Panc1 (cell line): ENCODE results near the gene LCE6A. TPM values are rescaled to one million over a fixed set of nuclear protein-coding genes. Genes with fewer than 3 reads are reported as not detected.

Experiments used
- ATAC-seq: fragments of 200-7000 bp; cut with Tn5 transposase; 2 replicates; pipeline ENCODE4 v1.9.1; 2020; ENCODE audit warnings: mild to moderate bottlenecking, moderate library complexity
- BruUV-seq: library from RNA; stranded (reverse); fragments of 400-500 nt; replicated peaks from 2 replicates; lab custom pipeline; 2021; lab: Mats Ljungman, UMichigan
- CTCF ChIA-PET: fragments of 300-600 bp; sonication (Branson Sonifier 250); formaldehyde crosslinking; loops from one replicate; lab custom pipeline; 2022; ENCODE audit warnings: antibody characterized with exemption; lab: Charles Lee
- POLR2A ChIA-PET: fragments of 300-600 bp; sonication (Branson Sonifier 250); formaldehyde crosslinking; loops from one replicate; lab custom pipeline; 2022; ENCODE audit warnings: antibody characterized with exemption; lab: Charles Lee
- DNase-seq: peaks from one replicate; pipeline ENCODE4 v3.0.0-alpha.2; 2010; ENCODE audit warnings: low read depth, low spot score
- H3K27ac ChIP-seq: 2 replicates; pipeline ENCODE4 v1.5.1; 2011; ENCODE audit warnings: mild to moderate bottlenecking, low read length, inconsistent platforms
- H3K27me3 ChIP-seq: fragments of 200-500 bp; sonication (Bioruptor generic); 2 replicates; pipeline ENCODE4 v1.6.0; 2014; ENCODE audit warnings: low read length, inconsistent platforms; ENCODE audit not compliant: control insufficient read depth, insufficient read depth
- H3K36me3 ChIP-seq: fragments of 200-500 bp; sonication (Bioruptor generic); 2 replicates; pipeline ENCODE4 v1.5.1; 2014; ENCODE audit warnings: inconsistent platforms, mild to moderate bottlenecking, low read length, moderate library complexity; ENCODE audit not compliant: control insufficient read depth, insufficient read depth
- H3K4me1 ChIP-seq: 2 replicates; pipeline ENCODE4 v1.5.1; 2011; ENCODE audit warnings: inconsistent platforms, mild to moderate bottlenecking, low read length, moderate library complexity; ENCODE audit not compliant: control insufficient read depth, insufficient read depth
- H3K4me3 ChIP-seq, 2 experiments: 2 replicates each; pipeline ENCODE4 v1.5.1; 2011 to 2012; ENCODE audit warnings: low read depth in 2 of 2, low read length in 2 of 2, mild to moderate bottlenecking in 2 of 2, inconsistent platforms in 1 of 2, moderate library complexity in 1 of 2
- H3K9me3 ChIP-seq: fragments of 200-500 bp; sonication (Bioruptor generic); 2 replicates; pipeline ENCODE4 v1.5.1; 2014; ENCODE audit warnings: low read depth, mild to moderate bottlenecking, inconsistent platforms, low read length, moderate library complexity; ENCODE audit not compliant: control insufficient read depth, insufficient read depth
- CTCF ChIP-seq: fragments of 450-650 bp; IDR thresholded peaks from 2 replicates; pipeline ENCODE4 v1.5.1; 2017; ENCODE audit warnings: mild to moderate bottlenecking
- POLR2AphosphoS5 ChIP-seq: IDR thresholded peaks from 2 replicates; pipeline ENCODE4 v1.6.1; 2012; ENCODE audit warnings: mild to moderate bottlenecking, low read depth, low read length, moderate library complexity
- REST ChIP-seq, 2 experiments: IDR thresholded peaks; 2 replicates each; pipeline ENCODE4 v1.6.1; 2011 to 2012; ENCODE audit warnings: low read depth in 2 of 2, control low read depth in 1 of 2, low read length in 1 of 2, mild to moderate bottlenecking in 1 of 2, moderate library complexity in 1 of 2; ENCODE audit not compliant: insufficient read depth in 1 of 2
- SIN3A ChIP-seq: IDR thresholded peaks from 2 replicates; pipeline ENCODE4 v1.6.1; 2012; ENCODE audit warnings: low read depth, mild to moderate bottlenecking, low read length, moderate library complexity, borderline replicate concordance; ENCODE audit not compliant: insufficient read depth
- TCF7L2 ChIP-seq: IDR thresholded peaks from 2 replicates; pipeline ENCODE4 v1.6.1; 2011; ENCODE audit warnings: mild to moderate bottlenecking, low read depth, low read length, inconsistent platforms
- in situ Hi-C: cut with HindIII; loops from 2 replicates; pipeline ENCODE4 v1.10.0; 2016; ENCODE audit warnings: low sequenced_read_pairs, low pct_unique_long_range_greater_than_20kb
- intact Hi-C: fragments of 100-400 bp; cut with micrococcal nuclease; formaldehyde crosslinking; loops from one replicate; pipeline ENCODE4 v1.10.0; 2022; ENCODE audit not compliant: unreplicated experiment
- total RNA-seq: library from RNA; stranded (reverse); gene quantifications from one replicate; pipeline ENCODE4 v1.2.1, GENCODE V29; 2021; ENCODE audit not compliant: unreplicated experiment

Gene LCE6A
- total RNA-seq, 1 experiment from 2014 or later, result not detected

GRCh38 chr1:152827173-152827572 lies 15.5 kb upstream of the LCE6A start, which contains the start of gene LCE1A:
TSS of gene LCE1A (plus strand) at chr1:152827473. CDS start at chr1:152827473, 0 bp downstream.
- TF ChIP-seq CTCF (no peak), TCF7L2 (no peak)
- ChIA-PET CTCF (no interaction called here), POLR2A (no interaction called here)
- peaks cover 14% of the 10 kb centered on the region for H3K27me3 ChIP-seq
- in situ Hi-C loops, result no loop called here
- ATAC-seq, result no peak
- intact Hi-C loops, result no loop called here
- no TSS peak for BruUV-seq
- H3K4me3 ChIP-seq, result no peak within 1 kb of the TSS
- H3K9me3 ChIP-seq, result no peaks in the 10 kb centered on the region
- H3K4me1 ChIP-seq, result no peaks in the 10 kb centered on the region
- H3K36me3 ChIP-seq, result no peaks in the 10 kb centered on the region
- DNase-seq, result no peak
- H3K27ac ChIP-seq, result no peak within 1 kb of the TSS

GRCh38 chr1:152836870-152837269 lies 5.8 kb upstream of the LCE6A start:
- TF ChIP-seq SIN3A (no peak), POLR2AphosphoS5 (no peak), REST (IDR thresholded peaks at IDR 0.05; ENCODE audit: insufficient read depth in 1 of 2, low read depth in 2 of 2, low read length in 1 of 2) (no peak), TCF7L2 (no peak), CTCF (no peak)
- intact Hi-C loops, result no loop called here
- Histone ChIP-seq H3K4me1 (no peaks in the 10 kb centered on the region), H3K4me3 (no peak overlapping the region), H3K36me3 (no peaks in the 10 kb centered on the region), H3K27ac (no peak overlapping the region), H3K27me3 (no peaks in the 10 kb centered on the region), H3K9me3 (no peaks in the 10 kb centered on the region)
- CTCF ChIA-PET, result no interaction called here
- BruUV-seq, result no TSS peak
- DNase-seq (no peak), ATAC-seq (no peak)
- in situ Hi-C loops, result no loop called here
- POLR2A ChIA-PET, result no interaction called here
